Effector memory CD8-positive, alpha-beta T cell (primary cell): ENCODE results near the gene GTF2IRD1.
"Not testable (repeated sequence)": the region's sequence is repeated elsewhere in the genome, so short reads cannot be mapped to it uniquely, and the experiment has no call there.

ENCODE experiments used
- ATAC-seq: fragments of 150-1000 bp; cut with Tn5 transposase; replicated peaks from 2 replicates; pipeline ENCODE4 v1.10.0; 2021; ENCODE audit warnings: mild to moderate bottlenecking, moderate library complexity
- DNase-seq, 3 experiments: peaks; one replicate each; pipeline ENCODE4 v3.0.0; 2021
- H3K27ac Mint-ChIP-seq, 2 donors: one replicate each; pipeline ENCODE4 v1.8.0; 2022; ENCODE audit warnings: mild to moderate bottlenecking in 2 of 2, mixed read lengths in 2 of 2, moderate library complexity in 2 of 2
- H3K27me3 Mint-ChIP-seq, 2 donors: one replicate each; pipeline ENCODE4 v1.8.0; 2022; ENCODE audit warnings: mixed read lengths in 2 of 2
- H3K36me3 Mint-ChIP-seq: one replicate; pipeline ENCODE4 v1.8.0; 2022; ENCODE audit warnings: mild to moderate bottlenecking, moderate library complexity, mixed read lengths; ENCODE audit not compliant: insufficient read depth
- H3K4me1 Mint-ChIP-seq, 2 donors: one replicate each; pipeline ENCODE4 v1.8.0; 2022; ENCODE audit warnings: low read depth in 2 of 2, mixed read lengths in 2 of 2
- H3K4me3 Mint-ChIP-seq, 2 donors: one replicate each; pipeline ENCODE4 v1.8.0; 2022; ENCODE audit warnings: mild to moderate bottlenecking in 2 of 2, mixed read lengths in 2 of 2, moderate library complexity in 2 of 2
- H3K9me3 Mint-ChIP-seq, 2 donors: one replicate each; pipeline ENCODE4 v1.8.0; 2022; ENCODE audit warnings: mixed read lengths in 2 of 2

GTF2IRD1 gene

DNA sequence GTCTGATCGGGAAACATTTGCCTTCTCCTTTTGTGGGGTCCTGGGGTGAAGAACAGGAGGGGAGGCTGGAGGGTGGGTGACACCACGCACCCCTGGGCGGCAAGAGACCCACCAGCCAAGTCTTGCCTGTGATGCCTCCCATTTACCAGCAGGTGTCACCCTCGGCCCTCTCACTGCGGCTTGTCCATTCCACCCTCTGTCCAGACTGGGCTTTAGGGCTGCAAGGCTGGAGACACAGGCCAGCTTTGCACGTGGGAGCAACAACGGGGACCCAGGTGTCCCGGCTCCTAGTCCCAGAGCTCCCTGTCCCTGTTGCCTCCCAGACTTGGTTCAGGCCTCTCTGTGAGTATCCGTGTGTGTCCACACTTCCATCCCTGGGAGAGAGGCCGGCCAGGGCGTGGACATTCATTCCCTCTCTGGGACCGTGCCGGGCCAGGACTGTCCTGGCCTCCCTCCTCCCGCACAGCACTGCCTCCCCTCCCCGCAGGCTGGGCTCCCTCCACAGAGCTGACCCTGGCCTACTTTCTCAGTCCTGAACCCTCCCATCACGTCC is 36.2 kb upstream of the GTF2IRD1 start:
- Mint-ChIP-seq H3K4me3 (no peak overlapping the region), H3K36me3 (no peaks in the 10 kb centered on the region), H3K27me3 (no peaks in the 10 kb centered on the region)

DNA sequence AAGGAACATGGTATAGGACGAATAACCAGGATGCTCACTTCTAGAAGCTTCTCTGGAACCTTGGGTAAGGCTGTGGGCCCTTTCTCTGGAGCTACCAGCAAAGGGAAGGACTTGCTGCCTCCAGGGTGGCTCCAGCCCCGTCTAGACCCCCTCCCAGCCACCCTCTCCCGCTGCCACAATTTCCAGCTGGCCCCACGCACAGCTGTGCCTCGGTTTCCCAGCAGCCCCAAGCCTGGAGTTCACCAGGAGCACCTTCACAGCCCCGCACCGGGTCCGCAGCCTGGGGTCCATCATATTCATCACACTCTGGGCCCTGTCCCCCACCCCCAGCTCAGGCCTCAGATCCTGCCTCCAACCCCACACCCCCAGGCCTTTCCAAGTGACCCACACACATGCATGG is 35.6 kb upstream of the GTF2IRD1 start:
- no peak overlapping the region for H3K27ac Mint-ChIP-seq
- ATAC-seq (no peak), DNase-seq (no peak)
- peaks cover 0 to 2% of the 10 kb centered on the region in 2 donors for H3K4me1 Mint-ChIP-seq
- H3K27me3 Mint-ChIP-seq: no peaks in the 10 kb centered on the region
- H3K9me3 Mint-ChIP-seq: no peaks in the 10 kb centered on the region
- no peaks in the 10 kb centered on the region for H3K36me3 Mint-ChIP-seq
- no peak overlapping the region for H3K4me3 Mint-ChIP-seq

More for the DNA sequence above, 36.2 kb upstream of the GTF2IRD1 start:
- Mint-ChIP-seq H3K9me3 (no peaks in the 10 kb centered on the region), H3K27ac (no peak overlapping the region), H3K4me1 (peaks cover 0 to 2% of the 10 kb centered on the region in 2 donors)
- DNase-seq: peak; percentile 38 to 50 (median 46)
- ATAC-seq: peak; percentile 61

DNA sequence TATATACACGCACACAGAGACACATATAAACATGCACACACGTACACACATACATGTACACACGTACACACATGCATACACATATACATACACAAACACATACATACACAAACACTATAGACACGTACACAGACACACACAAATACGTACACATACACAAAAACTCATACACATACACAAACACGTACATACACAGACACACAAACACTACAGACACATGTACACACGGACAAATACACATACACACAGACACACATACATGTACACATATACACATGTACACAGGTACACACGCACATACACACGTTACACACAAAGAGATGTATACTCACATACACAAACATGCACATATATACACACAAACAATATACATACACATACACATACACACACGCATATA is 35.2 kb upstream of the GTF2IRD1 start:
- no peaks in the 10 kb centered on the region for H3K36me3 Mint-ChIP-seq
- H3K9me3 Mint-ChIP-seq: no peaks in the 10 kb centered on the region
- peaks cover 0 to 2% of the 10 kb centered on the region in 2 donors for H3K4me1 Mint-ChIP-seq
- no peak overlapping the region for H3K4me3 Mint-ChIP-seq
- no peak for DNase-seq
- H3K27ac Mint-ChIP-seq: peak overlapping the region in 1 of 2 donors; percentile 29
- no peak for ATAC-seq
- H3K27me3 Mint-ChIP-seq: no peaks in the 10 kb centered on the region

DNA sequence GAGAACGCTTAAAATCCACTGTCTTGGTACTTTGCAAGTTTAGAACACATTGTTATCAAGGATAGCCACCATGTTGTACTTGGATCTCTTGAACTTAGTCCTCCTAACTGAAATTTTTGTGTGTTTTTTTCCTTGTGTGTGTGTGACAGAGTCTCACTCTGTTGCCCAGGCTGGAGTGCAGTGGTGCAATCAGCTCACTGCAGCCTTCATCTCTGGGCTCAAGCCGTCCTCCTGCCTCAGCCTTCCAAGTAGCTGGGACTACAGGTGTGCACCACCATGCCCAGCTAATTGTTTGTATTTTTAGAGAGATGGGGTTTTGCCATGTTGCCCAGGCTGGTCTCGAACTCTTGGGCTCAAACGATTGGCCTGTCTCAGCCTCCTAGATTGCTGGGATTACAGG is 34.5 kb upstream of the GTF2IRD1 start:
- H3K9me3 Mint-ChIP-seq, H3K4me3 Mint-ChIP-seq, H3K27me3 Mint-ChIP-seq, H3K4me1 Mint-ChIP-seq, ATAC-seq, H3K36me3 Mint-ChIP-seq, DNase-seq: not testable (repeated sequence)
- peak overlapping the region in 1 of 2 donors; percentile 29 for H3K27ac Mint-ChIP-seq

DNA sequence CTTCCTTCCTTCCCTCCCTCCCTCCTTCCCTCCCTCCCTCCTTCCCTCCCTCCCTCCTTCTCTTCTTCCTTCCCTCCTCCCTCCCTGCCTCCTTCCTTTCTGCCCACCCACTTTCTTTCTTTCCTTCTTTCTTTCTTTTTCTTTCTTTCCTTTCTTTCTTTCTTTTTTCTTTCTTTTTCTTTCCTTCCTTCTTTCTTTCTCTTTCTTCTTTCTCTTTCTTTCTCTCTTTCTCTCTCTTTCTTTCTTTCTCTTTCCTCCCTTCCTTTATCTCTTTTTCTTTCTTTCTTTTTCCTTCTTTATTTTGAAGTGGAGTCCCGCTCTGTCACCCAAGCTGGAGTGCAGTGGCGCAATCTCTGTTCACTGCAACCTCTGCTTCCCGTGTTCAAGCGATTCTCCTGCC is 33.7 kb upstream of the GTF2IRD1 start:
- DNase-seq (no peak), ATAC-seq (no peak)
- Mint-ChIP-seq H3K4me1 (peaks cover 0 to 2% of the 10 kb centered on the region in 2 donors), H3K4me3 (no peak overlapping the region), H3K27ac (peak overlapping the region in 1 of 2 donors; percentile 29), H3K27me3 (peaks cover 0 to 4% of the 10 kb centered on the region in 2 donors), H3K36me3 (no peaks in the 10 kb centered on the region), H3K9me3 (no peaks in the 10 kb centered on the region)

DNA sequence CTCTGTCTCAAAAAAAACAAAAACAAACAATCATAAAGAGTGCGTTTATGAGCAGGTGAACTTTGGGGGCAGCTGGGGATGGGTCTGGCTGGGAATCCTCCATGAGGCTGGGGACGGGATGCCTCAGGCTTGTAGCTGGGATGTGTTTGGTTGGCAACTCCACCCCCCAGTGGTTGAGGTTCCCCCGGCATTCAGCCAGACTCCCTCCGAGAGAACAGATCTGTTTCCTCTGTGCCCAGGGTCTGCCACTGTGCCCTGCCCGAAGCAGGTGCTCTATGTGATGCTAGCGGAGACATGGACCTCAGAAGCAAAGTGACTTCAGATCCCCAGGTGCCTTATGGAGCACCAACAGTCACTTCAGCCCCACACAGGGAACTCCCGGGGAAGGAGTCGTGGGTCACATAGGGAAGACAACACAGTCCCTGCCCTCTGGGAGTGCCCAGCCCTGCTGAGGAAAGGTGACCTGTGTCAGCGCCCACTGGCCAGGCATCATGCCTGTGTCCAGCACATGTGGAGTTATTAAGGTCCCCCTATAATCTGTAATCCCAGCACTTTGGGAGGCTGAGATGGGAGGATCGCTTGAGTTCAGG is 29.3 kb upstream of the GTF2IRD1 start:
- Mint-ChIP-seq H3K27ac (no peak overlapping the region), H3K4me1 (no peaks in the 10 kb centered on the region), H3K4me3 (no peak overlapping the region), H3K9me3 (no peaks in the 10 kb centered on the region), H3K27me3 (peaks cover 0 to 5% of the 10 kb centered on the region in 2 donors), H3K36me3 (no peaks in the 10 kb centered on the region)
- DNase-seq (no peak), ATAC-seq (no peak)

DNA sequence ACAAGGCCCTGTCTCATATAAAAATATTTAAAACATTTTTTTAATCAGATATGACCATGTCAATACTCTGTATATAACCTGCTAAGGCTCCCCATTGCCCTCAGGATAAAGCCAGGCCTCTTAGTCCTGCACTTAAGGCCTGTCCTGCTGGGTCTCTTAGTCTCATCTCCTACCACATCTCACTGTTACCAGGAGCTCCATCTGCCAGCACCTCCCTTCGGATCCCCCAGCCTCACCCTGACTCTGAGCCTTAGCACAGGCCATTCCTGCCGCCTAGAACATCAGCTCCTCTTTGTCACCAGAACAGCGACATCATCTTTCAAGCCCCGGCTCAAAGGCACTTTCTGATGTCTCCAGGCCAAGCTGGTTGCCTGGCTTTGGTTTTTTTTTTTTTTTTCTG is 25.7 kb upstream of the GTF2IRD1 start:
- H3K4me3 Mint-ChIP-seq: no peak overlapping the region
- peaks cover 0 to 5% of the 10 kb centered on the region in 2 donors for H3K27me3 Mint-ChIP-seq
- no peaks in the 10 kb centered on the region for H3K4me1 Mint-ChIP-seq
- H3K36me3 Mint-ChIP-seq: no peaks in the 10 kb centered on the region
- DNase-seq: no peak
- no peak for ATAC-seq
- H3K27ac Mint-ChIP-seq: no peak overlapping the region
- H3K9me3 Mint-ChIP-seq: no peaks in the 10 kb centered on the region

DNA sequence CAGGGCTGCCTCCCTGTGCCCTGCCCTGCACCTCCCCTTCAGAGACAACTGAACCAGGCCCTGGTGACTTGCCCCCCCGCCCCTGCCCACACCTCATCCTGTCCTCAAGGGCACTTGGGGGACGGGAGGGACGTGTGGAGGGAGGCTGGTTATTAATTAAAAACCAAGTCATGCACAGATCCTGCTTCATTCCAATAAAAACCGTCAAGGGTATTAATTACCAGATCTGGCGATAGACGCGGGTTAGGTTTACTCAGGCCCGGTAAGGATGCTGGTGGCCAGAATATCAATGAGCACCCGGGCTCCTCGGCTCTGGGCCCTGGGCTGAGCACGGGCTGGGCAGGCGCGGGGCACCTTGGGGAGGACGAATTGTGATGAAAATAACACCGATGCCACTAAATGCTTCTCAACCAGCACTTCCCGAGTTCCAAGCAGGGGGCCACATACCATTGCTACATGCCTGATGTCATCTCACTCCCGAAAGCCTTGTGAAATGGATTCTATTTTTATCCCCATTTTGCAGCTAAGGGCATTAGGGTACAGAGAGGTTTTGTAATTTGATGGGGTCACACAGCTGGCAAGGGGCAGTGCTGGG is 24.5 kb upstream of the GTF2IRD1 start:
- no peak overlapping the region for H3K4me3 Mint-ChIP-seq
- H3K9me3 Mint-ChIP-seq: no peaks in the 10 kb centered on the region
- H3K27me3 Mint-ChIP-seq: peaks cover 0 to 5% of the 10 kb centered on the region in 2 donors
- ATAC-seq (no peak), DNase-seq (no peak)
- no peaks in the 10 kb centered on the region for H3K4me1 Mint-ChIP-seq
- H3K36me3 Mint-ChIP-seq: no peaks in the 10 kb centered on the region
- no peak overlapping the region for H3K27ac Mint-ChIP-seq

DNA sequence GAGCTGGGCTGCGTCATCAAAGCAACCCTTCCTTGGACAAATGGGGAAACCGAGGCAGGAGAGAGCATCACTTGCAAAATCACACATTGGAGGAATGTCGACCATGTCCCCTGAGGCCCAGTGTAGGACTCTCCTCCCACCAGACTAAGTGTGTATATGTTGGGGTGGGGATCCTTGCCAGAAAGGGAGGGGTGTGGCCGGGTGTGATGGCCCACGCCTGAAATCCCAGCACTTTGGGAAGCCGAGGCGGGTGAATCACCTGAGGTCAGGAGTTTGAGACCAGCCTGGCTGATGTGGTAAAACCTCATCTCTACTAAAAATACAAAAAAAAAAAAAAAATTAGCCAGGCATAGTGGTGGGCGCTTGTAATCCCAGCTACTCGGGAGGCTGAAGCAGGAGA is 23.3 kb upstream of the GTF2IRD1 start:
- not testable (repeated sequence) for H3K27me3 Mint-ChIP-seq, H3K27ac Mint-ChIP-seq, ATAC-seq, H3K9me3 Mint-ChIP-seq, H3K36me3 Mint-ChIP-seq, DNase-seq, H3K4me1 Mint-ChIP-seq, H3K4me3 Mint-ChIP-seq

DNA sequence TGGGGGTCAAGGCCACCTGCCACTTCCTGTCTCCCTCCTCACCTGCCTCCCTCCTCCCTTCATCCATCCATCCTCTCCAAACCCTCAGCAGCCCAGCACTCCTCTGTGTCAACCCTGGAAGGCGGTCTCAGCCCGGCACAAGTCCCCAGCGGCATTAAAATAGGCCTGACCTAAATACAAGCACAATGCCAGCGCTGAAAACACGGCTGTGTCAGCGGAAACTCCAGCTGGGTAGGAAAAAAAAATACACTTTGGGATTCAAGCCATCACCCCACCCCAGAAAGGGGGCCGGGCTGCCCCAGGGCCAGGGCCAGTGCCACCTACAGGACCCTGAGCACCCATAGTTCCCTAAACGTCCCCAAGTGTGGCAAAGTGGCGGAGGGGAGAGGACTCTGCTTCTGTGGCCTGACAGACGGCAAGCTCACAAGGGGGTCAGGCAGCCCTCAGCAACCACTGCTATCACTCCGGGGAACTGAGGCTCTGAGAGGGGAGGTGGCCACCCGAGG is 22.7 kb upstream of the GTF2IRD1 start:
- no peak overlapping the region for H3K27ac Mint-ChIP-seq
- no peak overlapping the region for H3K4me3 Mint-ChIP-seq
- no peak for DNase-seq
- H3K4me1 Mint-ChIP-seq: no peaks in the 10 kb centered on the region
- ATAC-seq: no peak
- H3K27me3 Mint-ChIP-seq: no peaks in the 10 kb centered on the region
- no peaks in the 10 kb centered on the region for H3K36me3 Mint-ChIP-seq
- no peaks in the 10 kb centered on the region for H3K9me3 Mint-ChIP-seq

DNA sequence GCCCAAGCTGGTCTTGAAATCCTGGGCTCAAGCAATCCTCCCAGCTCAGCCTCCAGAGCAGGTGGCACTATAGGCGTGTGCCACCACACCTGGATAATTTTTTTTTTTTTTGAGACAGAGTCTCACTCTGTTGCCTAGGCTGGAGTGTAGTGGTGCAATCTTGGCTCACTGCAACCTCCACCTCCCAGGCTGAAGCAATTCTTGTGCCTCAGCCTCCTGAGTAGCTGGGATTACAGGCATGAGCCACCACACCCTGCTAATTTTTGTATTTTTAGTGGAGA is 16.5 kb upstream of the GTF2IRD1 start:
- H3K9me3 Mint-ChIP-seq, ATAC-seq, H3K27ac Mint-ChIP-seq, H3K4me3 Mint-ChIP-seq, DNase-seq, H3K36me3 Mint-ChIP-seq, H3K4me1 Mint-ChIP-seq: not testable (repeated sequence)
- H3K27me3 Mint-ChIP-seq: peaks cover 12 to 23% of the 10 kb centered on the region in 2 donors

DNA sequence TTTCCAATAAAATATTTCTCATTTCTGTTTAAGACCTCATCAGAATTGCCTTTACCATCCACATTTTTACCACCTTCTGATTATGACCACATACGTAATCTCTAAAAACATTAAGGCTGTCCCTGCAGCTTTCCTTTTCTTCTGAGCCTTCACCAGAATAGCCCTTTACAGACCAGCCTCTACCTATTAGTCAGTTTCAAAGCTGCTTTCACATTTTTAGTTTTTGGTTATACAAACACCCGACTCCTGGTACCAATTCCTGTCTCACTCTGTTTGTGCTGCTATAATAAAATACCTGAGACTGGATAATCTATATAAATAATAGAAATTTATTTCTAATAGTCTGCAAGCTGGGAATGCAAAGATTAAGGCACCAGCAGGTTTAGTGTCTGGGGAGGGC is 15.4 kb upstream of the GTF2IRD1 start:
- no peaks in the 10 kb centered on the region for H3K9me3 Mint-ChIP-seq
- H3K27ac Mint-ChIP-seq: no peak overlapping the region
- no peak for DNase-seq
- no peak for ATAC-seq
- no peaks in the 10 kb centered on the region for H3K36me3 Mint-ChIP-seq
- H3K4me3 Mint-ChIP-seq: no peak overlapping the region
- no peaks in the 10 kb centered on the region for H3K4me1 Mint-ChIP-seq
- peaks cover 13 to 23% of the 10 kb centered on the region in 2 donors for H3K27me3 Mint-ChIP-seq

DNA sequence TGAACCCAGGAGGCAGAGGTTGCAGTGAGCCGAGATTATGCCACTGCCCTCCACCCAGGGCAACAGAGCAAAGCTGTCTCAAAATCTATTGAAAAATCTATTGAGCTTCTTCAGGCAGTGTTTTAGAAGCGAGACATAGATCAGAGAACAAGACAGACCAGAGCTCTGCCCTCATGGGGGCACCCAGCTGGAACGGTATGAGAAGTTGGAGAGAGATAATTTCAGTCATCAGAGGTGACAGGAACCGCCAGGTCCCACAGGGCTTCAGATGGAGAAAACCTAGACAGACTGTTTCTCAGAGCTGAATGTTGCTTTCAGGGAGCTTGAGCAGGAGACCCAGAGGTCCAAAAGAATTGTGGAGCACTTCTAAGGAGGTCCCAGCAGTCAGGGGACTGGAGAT is 14.2 kb upstream of the GTF2IRD1 start:
- Mint-ChIP-seq H3K4me1 (no peaks in the 10 kb centered on the region), H3K27me3 (peaks cover 21 to 31% of the 10 kb centered on the region in 2 donors), H3K27ac (no peak overlapping the region), H3K36me3 (no peaks in the 10 kb centered on the region), H3K4me3 (no peak overlapping the region), H3K9me3 (no peaks in the 10 kb centered on the region)
- ATAC-seq (no peak), DNase-seq (no peak)

DNA sequence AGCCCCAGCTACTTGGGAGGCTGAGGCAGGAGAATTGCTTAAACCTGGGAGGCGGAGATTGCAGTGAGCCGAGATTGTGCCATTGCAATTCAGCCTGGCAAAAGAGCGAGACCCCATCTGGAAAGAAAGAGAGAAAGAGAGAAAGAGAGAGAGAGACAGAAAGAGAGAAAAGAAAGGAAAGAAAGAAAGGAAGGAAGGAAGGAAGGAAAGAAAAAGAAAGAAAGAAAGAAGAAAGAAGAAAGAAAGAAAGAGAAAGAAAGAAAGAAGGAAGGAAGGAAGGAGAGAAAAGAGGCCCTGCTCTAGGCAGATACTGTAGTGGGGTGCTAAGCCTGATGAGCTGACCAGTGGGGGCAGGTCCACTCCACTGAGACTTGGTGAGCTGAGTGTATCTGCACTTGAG is 13.6 kb upstream of the GTF2IRD1 start:
- peaks cover 21 to 31% of the 10 kb centered on the region in 2 donors for H3K27me3 Mint-ChIP-seq
- not testable (repeated sequence) for H3K27ac Mint-ChIP-seq, ATAC-seq, DNase-seq, H3K4me1 Mint-ChIP-seq, H3K4me3 Mint-ChIP-seq, H3K9me3 Mint-ChIP-seq, H3K36me3 Mint-ChIP-seq
